SK-N-SH treated with all-trans-retinoic acid at 6 μM for 48 hours (cell line): ENCODE results near the gene SGCA.

Source experiments
- BACH2 ChIP-seq: fragments of 250-450 bp; sonication (Bioruptor Pico); IDR thresholded peaks from 2 replicates; pipeline ENCODE4 v1.9.0; 2021; ENCODE audit warnings: mild to moderate bottlenecking, borderline replicate concordance
- ZFP3 ChIP-seq: fragments of 250-450 bp; sonication (Bioruptor Pico); IDR thresholded peaks from 2 replicates; pipeline ENCODE4 v1.5.0; 2020; ENCODE audit warnings: mild to moderate bottlenecking, moderate library complexity
- TF ChIP-seq, protein P1 (sequence below): fragments of 250-450 bp; sonication (Bioruptor Pico); IDR thresholded peaks from 2 replicates; pipeline ENCODE4 v1.8.0; 2021; ENCODE audit warnings: low read depth, mild to moderate bottlenecking, moderate library complexity, borderline replicate concordance
- TF ChIP-seq, protein P2 (sequence below): fragments of 250-450 bp; sonication (Bioruptor Pico); IDR thresholded peaks from 2 replicates; pipeline ENCODE4 v1.8.0; 2020; ENCODE audit warnings: mild to moderate bottlenecking, moderate library complexity, borderline replicate concordance

DNA sequence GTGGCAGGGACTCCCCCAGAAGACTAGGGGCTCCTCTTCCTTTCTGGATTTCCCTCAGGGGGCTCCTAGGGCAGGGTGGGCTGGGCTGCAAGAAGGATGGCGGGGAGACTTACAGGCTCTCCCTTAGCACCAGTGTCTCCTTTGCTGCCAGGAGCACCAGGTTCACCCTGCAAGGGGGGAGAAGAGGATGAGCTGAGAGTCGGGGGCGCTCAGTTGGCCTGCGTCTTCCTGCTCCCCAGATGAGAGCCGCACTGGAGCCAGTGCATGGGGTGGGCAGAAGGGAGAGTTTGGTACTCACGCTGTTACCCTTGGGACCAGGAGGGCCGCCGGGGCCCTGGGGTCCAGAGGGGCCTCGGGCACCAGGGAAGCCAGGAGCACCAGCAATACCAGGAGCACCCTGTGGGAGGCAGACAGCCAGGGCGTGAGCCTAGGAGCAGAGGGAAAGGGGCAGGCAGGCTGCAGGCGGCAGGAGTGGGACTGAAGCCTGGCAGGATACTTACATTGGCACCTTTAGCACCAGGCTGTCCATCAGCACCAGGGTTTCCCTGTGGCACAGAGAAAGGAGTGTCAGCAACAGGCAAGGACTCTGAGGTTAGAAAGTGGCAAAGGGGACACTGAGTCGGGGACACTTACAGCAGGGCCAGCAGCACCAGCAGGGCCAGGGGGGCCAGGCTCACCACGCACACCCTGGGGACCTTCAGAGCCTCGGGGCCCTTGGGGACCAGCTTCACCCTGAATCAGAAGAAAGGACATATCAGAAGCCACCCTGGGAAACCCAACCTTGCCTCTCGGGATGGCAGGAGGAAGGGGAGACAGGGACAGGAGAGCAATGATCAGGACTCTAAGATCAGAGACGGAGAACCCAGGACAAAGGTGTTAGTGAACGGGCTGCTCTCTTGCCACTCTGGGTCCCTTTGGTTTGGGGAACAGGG lies 29.4 kb downstream of the SGCA start:
- TF ChIP-seq BACH2 (CRISPR knock-in tag) (no peak), ZFP3 (CRISPR knock-in tag) (no peak)
- TF ChIP-seq, protein P1, sequence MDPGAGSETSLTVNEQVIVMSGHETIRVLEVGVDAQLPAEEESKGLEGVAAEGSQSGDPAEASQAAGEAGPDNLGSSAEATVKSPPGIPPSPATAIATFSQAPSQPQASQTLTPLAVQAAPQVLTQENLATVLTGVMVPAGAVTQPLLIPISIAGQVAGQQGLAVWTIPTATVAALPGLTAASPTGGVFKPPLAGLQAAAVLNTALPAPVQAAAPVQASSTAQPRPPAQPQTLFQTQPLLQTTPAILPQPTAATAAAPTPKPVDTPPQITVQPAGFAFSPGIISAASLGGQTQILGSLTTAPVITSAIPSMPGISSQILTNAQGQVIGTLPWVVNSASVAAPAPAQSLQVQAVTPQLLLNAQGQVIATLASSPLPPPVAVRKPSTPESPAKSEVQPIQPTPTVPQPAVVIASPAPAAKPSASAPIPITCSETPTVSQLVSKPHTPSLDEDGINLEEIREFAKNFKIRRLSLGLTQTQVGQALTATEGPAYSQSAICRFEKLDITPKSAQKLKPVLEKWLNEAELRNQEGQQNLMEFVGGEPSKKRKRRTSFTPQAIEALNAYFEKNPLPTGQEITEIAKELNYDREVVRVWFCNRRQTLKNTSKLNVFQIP, result no peak
- TF ChIP-seq, protein P2, sequence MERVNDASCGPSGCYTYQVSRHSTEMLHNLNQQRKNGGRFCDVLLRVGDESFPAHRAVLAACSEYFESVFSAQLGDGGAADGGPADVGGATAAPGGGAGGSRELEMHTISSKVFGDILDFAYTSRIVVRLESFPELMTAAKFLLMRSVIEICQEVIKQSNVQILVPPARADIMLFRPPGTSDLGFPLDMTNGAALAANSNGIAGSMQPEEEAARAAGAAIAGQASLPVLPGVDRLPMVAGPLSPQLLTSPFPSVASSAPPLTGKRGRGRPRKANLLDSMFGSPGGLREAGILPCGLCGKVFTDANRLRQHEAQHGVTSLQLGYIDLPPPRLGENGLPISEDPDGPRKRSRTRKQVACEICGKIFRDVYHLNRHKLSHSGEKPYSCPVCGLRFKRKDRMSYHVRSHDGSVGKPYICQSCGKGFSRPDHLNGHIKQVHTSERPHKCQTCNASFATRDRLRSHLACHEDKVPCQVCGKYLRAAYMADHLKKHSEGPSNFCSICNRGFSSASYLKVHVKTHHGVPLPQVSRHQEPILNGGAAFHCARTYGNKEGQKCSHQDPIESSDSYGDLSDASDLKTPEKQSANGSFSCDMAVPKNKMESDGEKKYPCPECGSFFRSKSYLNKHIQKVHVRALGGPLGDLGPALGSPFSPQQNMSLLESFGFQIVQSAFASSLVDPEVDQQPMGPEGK (CRISPR knock-in tag), result no peak
